GM19238 (cell line): ENCODE results near the gene ANKRD44.

Experiments used
- DNase-seq: peaks from one replicate; pipeline ENCODE4 v3.0.0; 2011; ENCODE audit warnings: low spot score; ENCODE audit not compliant: insufficient read length

ANKRD44 gene

GRCh38 chr2:197208841-197209240 lies 101.7 kb downstream of the ANKRD44 start:
- no peak for DNase-seq

- DNase-seq = no peak
Measured at GRCh38 chr2:197208024-197208423, 102.6 kb downstream of the ANKRD44 start.

GRCh38 chr2:197207598-197207997 lies 103.0 kb downstream of the ANKRD44 start:
- DNase-seq = no peak

- DNase-seq = no peak
Measured at GRCh38 chr2:197207106-197207505, 103.5 kb downstream of the ANKRD44 start.

- no peak for DNase-seq
Measured at GRCh38 chr2:197205585-197206215, 104.9 kb downstream of the ANKRD44 start.

GRCh38 chr2:197204519-197205250 lies 105.9 kb downstream of the ANKRD44 start:
- no peak for DNase-seq

GRCh38 chr2:197201874-197202273 lies 108.7 kb downstream of the ANKRD44 start:
- DNase-seq = no peak

GRCh38 chr2:197200762-197201058 lies 109.9 kb downstream of the ANKRD44 start:
- DNase-seq = no peak

GRCh38 chr2:197200051-197200761 lies 110.4 kb downstream of the ANKRD44 start:
- no peak for DNase-seq

GRCh38 chr2:197198890-197199289 lies 111.7 kb downstream of the ANKRD44 start:
- peak; percentile 59 for DNase-seq

- no peak for DNase-seq
Measured at GRCh38 chr2:197197895-197198311, 112.7 kb downstream of the ANKRD44 start.

GRCh38 chr2:197196541-197197180 lies 113.9 kb downstream of the ANKRD44 start:
- DNase-seq = no peak

- DNase-seq = no peak
Measured at GRCh38 chr2:197195518-197195917, 115.1 kb downstream of the ANKRD44 start.

- no peak for DNase-seq
Measured at GRCh38 chr2:197191940-197192322, 118.6 kb downstream of the ANKRD44 start.

GRCh38 chr2:197191177-197191939 lies 119.2 kb downstream of the ANKRD44 start:
- no peak for DNase-seq

- no peak for DNase-seq
Measured at GRCh38 chr2:197190100-197190432, 120.5 kb downstream of the ANKRD44 start.

GRCh38 chr2:197189426-197190099 lies 121.0 kb downstream of the ANKRD44 start:
- DNase-seq = no peak

- DNase-seq = no peak
Measured at GRCh38 chr2:197185676-197186075, 124.9 kb downstream of the ANKRD44 start.

GRCh38 chr2:197184959-197185586 lies 125.5 kb downstream of the ANKRD44 start:
- DNase-seq = no peak

GRCh38 chr2:197183355-197183754 lies 127.2 kb downstream of the ANKRD44 start:
- no peak for DNase-seq
